ENCODE measurements around the gene MAPK10. TPM values are rescaled to one million over a fixed set of nuclear protein-coding genes. Genes with fewer than 3 reads are reported as not detected.

The MAPK10 gene
- total and polyA plus RNA-seq, 4 donors, result 0.82 to 3.6 (median 2.3) TPM

GRCh38 chr4:86271057-86271456 lies 88.8 kb downstream of the MAPK10 start:
- Histone ChIP-seq H3K27me3 (ENCODE audit: control insufficient read depth in 4 of 4, insufficient read depth in 4 of 4, low read length in 3 of 4) (peaks cover 0 to 3% (median 0%) of the 10 kb centered on the region in 4 donors), H3K9ac (ENCODE audit: low read depth in 1 of 2, low read length in 2 of 2) (no peak overlapping the region), H3K9me3 (ENCODE audit: control insufficient read depth in 4 of 4, low read length in 3 of 4) (no peaks in the 10 kb centered on the region), H3K36me3 (ENCODE audit: control insufficient read depth in 4 of 4, insufficient read depth in 3 of 4, low read depth in 1 of 4, low read length in 3 of 4) (no peaks in the 10 kb centered on the region), H3K4me1 (ENCODE audit: control insufficient read depth in 4 of 4, insufficient read depth in 4 of 4, low read length in 3 of 4) (no peaks in the 10 kb centered on the region), H3K27ac (ENCODE audit: low read depth in 1 of 2, low read length in 2 of 2) (no peak overlapping the region), H3K4me3 (ENCODE audit: low read depth in 1 of 3, low read length in 3 of 3) (no peak overlapping the region)
- TF ChIP-seq ATF3 (IDR thresholded peaks at IDR 0.05) (no peak), ZBTB33 (IDR thresholded peaks at IDR 0.05) (no peak), MAX (IDR thresholded peaks at IDR 0.05) (no peak), HNF4G (IDR thresholded peaks at IDR 0.05) (no peak), CTCF (IDR thresholded peaks at IDR 0.05; ENCODE audit: low read depth, low read length, missing input control) (no peak)
- no peak for DNase-seq (ENCODE audit: low spot score)
- 73% methylated on average over 1 of the region's 1 CpG for WGBS

- no peaks in the 10 kb centered on the region for H3K4me1 ChIP-seq (ENCODE audit: control insufficient read depth in 4 of 4, insufficient read depth in 4 of 4, low read length in 3 of 4)
- peaks cover 0 to 3% (median 0%) of the 10 kb centered on the region in 4 donors for H3K27me3 ChIP-seq (ENCODE audit: control insufficient read depth in 4 of 4, insufficient read depth in 4 of 4, low read length in 3 of 4)
- no peak overlapping the region for H3K27ac ChIP-seq (ENCODE audit: low read depth in 1 of 2, low read length in 2 of 2)
- H3K9me3 ChIP-seq (ENCODE audit: control insufficient read depth in 4 of 4, low read length in 3 of 4), result peaks cover 0 to 2% (median 0%) of the 10 kb centered on the region in 4 donors
- no peaks in the 10 kb centered on the region for H3K36me3 ChIP-seq (ENCODE audit: control insufficient read depth in 4 of 4, insufficient read depth in 3 of 4, low read depth in 1 of 4, low read length in 3 of 4)
- WGBS, result 53% methylated on average over 1 of the region's 1 CpG
- no peak overlapping the region for H3K4me3 ChIP-seq (ENCODE audit: low read depth in 1 of 3, low read length in 3 of 3)
- no peak overlapping the region for H3K9ac ChIP-seq (ENCODE audit: low read depth in 1 of 2, low read length in 2 of 2)
- TF ChIP-seq FOXA1 (IDR thresholded peaks at IDR 0.05) (no peak), REST (IDR thresholded peaks at IDR 0.05) (no peak), NR2F2 (IDR thresholded peaks at IDR 0.05) (no peak), JUND (IDR thresholded peaks at IDR 0.05) (no peak), GABPA (IDR thresholded peaks at IDR 0.05 in 1 of 2, conservative IDR thresholded peaks at IDR 0.05 in 1 of 2) (no peak), FOXA2 (IDR thresholded peaks at IDR 0.05) (no peak), RXRA (IDR thresholded peaks at IDR 0.05) (no peak), CTCF (IDR thresholded peaks at IDR 0.05; ENCODE audit: low read depth, low read length, missing input control) (no peak)
- no peak for DNase-seq (ENCODE audit: low spot score)
These were observed 90.5 kb downstream of the MAPK10 start for GRCh38 chr4:86269354-86269753.

All from liver (tissue), 9 donors.